Psoas muscle (tissue), 8 donors: ENCODE results near the gene PPP3CB. TPM values are rescaled to one million over a fixed set of nuclear protein-coding genes. Genes with fewer than 3 reads are reported as not detected.

ENCODE experiments used
- ATAC-seq, 4 donors: fragments of 200-7000 bp; cut with Tn5 transposase; one replicate each; pipeline ENCODE4 v1.9.1; 2020; ENCODE audit warnings: moderate library complexity in 3 of 4, mild to moderate bottlenecking in 2 of 4
- DNase-seq, 2 donors: peaks; one replicate each; pipeline ENCODE4 v3.0.0-alpha.2; 2020
- H3K27ac ChIP-seq: fragments of 200-600 bp; one replicate; pipeline ENCODE4 v1.8.0; 2022
- H3K27me3 ChIP-seq, 3 donors: fragments of 200-600 bp in 1 of 3; one replicate each; pipeline versions ENCODE4 v1.6.1 to v1.8.0; 2013 to 2022; ENCODE audit warnings: low read length in 2 of 3, mild to moderate bottlenecking in 2 of 3, moderate library complexity in 1 of 3; ENCODE audit not compliant: insufficient read depth in 3 of 3
- H3K36me3 ChIP-seq, 2 donors: fragments of 200-600 bp in 1 of 2; one replicate each; pipeline versions ENCODE4 v1.6.1 to v1.8.0; 2013 to 2022; ENCODE audit warnings: low read depth in 1 of 2, mild to moderate bottlenecking in 1 of 2, moderate library complexity in 1 of 2; ENCODE audit not compliant: insufficient read depth in 1 of 2
- H3K4me1 ChIP-seq: fragments of 200-600 bp; one replicate; pipeline ENCODE4 v1.8.0; 2022
- H3K4me3 ChIP-seq: fragments of 200-600 bp; one replicate; pipeline ENCODE4 v1.8.0; 2022; ENCODE audit warnings: mild to moderate bottlenecking
- H3K9me3 ChIP-seq: fragments of 200-600 bp; one replicate; pipeline ENCODE4 v1.8.0; 2022
- CTCF ChIP-seq: fragments of 200-600 bp; IDR thresholded peaks from one replicate; pipeline ENCODE4 v1.8.0; 2022; ENCODE audit warnings: antibody characterized with exemption
- WGBS, 3 donors: extraction: QIAGEN DNeasy Blood & Tissue Kit; methylation state at CpG; one replicate each; pipeline versions ENCODE4 v1.1.6 to v1.1.7; 2013; 5-methylcytosine and 5-hydroxymethylcytosine counted together
- intact Hi-C, 2 donors: fragments of 100-400 bp; cut with DNase I; formaldehyde crosslinking; loops; one replicate each; pipeline versions ENCODE4 v1.11.0 to v1.14.2; 2022
- polyA plus RNA-seq, 3 donors: library from polyadenylated mRNA; stranded (reverse); fragments of 200-250 nt; gene quantifications; one replicate each; pipeline ENCODE4 v1.2.3, GENCODE V29; 2013
- total RNA-seq, 4 donors: library from RNA; stranded (reverse); fragmentation: NEBNext Ultra II Directional in 2 of 4; extraction: Animal tissue kit (Norgen Biotek cat#: 25700) in 2 of 4; gene quantifications; one replicate each; pipeline versions ENCODE4 v1.2.1 to v1.2.4, GENCODE V29; 2021 to 2023
- donor health status: healthy with polysubstance abuse.
- donor health status: DM: no; HTN: no; CAD: no; lungs with moderate emphysema.
- donor health status: Bipolar disorder and iron deficiency.
- donor health status: healthy.
- donor health status: DM: yes; HTN: yes; CAD: no.
- donor health status: DM: no; HTN: no; CAD: no.
- donor health status: DM: no; HTN: no; CAD: no.
- donor health status: DM: yes; HTN: yes; CAD: no.

PPP3CB gene
- total and polyA plus RNA-seq, 7 donors, result 52.2 to 177 (median 132) TPM

- H3K4me1 ChIP-seq, result no peaks in the 10 kb centered on the region
- DNase-seq (no peak), ATAC-seq (no peak)
- H3K27ac ChIP-seq, result no peak overlapping the region
- no peaks in the 10 kb centered on the region for H3K9me3 ChIP-seq
- WGBS, 3 donors, result 94 to 100% (median 98%) methylated on average over 1 of the region's 1 CpG
- H3K4me3 ChIP-seq, result no peak overlapping the region
- no peak for TF ChIP-seq CTCF
- peaks cover 7 to 100% of the 10 kb centered on the region in 2 donors for H3K36me3 ChIP-seq
- intact Hi-C loops, result no loop called here
- H3K27me3 ChIP-seq, result no peaks in the 10 kb centered on the region
Measured at GRCh38 chr10:73503037-73503436, 7.2 kb upstream of the PPP3CB start.

GRCh38 chr10:73501651-73502050 lies 5.8 kb upstream of the PPP3CB start:
- H3K36me3 ChIP-seq, result peaks cover 7 to 98% of the 10 kb centered on the region in 2 donors
- peaks cover 6% of the 10 kb centered on the region for H3K4me1 ChIP-seq
- TF ChIP-seq CTCF, result no peak
- no peaks in the 10 kb centered on the region for H3K27me3 ChIP-seq
- ATAC-seq (no peak), DNase-seq (no peak)
- H3K27ac ChIP-seq, result no peak overlapping the region
- H3K4me3 ChIP-seq, result no peak overlapping the region
- intact Hi-C loops, result no loop called here
- no peaks in the 10 kb centered on the region for H3K9me3 ChIP-seq

- Histone ChIP-seq H3K27ac (no peak overlapping the region), H3K27me3 (no peaks in the 10 kb centered on the region), H3K36me3 (peaks cover 4 to 57% of the 10 kb centered on the region in 2 donors), H3K4me3 (no peak overlapping the region), H3K4me1 (peaks cover 29% of the 10 kb centered on the region), H3K9me3 (no peaks in the 10 kb centered on the region)
- intact Hi-C loops, result loop anchor here in 1 of 2 donors (5.0 kb wide), 2 partner anchors 85 to 250 kb away; partner anchors contain the start of genes ANXA7 and DNAJC9
- WGBS, 3 donors, result 70 to 79% (median 73%) methylated on average over 2 of the region's 2 CpGs
- no peak for ATAC-seq
- DNase-seq, result no peak
- no peak for TF ChIP-seq CTCF
Measured at GRCh38 chr10:73497623-73498022, 1.8 kb upstream of the PPP3CB start.

DNA sequence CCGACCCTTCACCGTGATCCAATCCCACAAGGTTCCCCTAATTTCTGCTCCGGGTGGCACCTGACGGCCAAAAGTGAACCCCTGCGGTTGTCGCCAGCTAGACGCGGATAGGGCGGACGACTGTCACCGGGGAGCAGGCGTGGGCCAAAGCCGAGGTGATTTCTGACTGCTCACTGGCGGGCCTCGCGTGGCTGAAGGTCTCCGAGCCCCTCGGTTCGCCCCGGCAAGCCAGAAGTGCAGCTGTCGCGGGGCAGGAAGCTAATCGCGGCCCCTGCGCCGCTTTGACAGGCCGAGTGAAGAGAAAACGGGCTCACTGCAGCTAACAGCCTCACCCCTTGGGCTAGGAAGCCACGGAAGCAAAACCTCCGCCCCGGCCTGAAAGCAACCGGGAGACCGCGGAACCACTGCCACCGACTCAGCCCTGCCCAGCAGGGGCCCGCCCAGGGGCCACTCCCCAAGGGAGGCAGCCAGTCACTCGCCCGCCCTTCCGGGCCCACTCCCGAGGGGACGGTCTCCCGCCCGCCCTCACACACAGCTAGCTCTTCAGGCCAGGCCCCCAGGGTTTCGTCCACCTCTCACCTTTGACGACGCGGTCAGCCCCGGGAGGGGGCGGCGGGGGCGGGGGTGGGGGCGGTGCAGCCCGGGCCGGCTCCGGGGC lies 469 bp downstream of the PPP3CB start:
- Histone ChIP-seq H3K27me3 (no peaks in the 10 kb centered on the region), H3K9me3 (no peaks in the 10 kb centered on the region), H3K36me3 (peaks cover 4 to 35% of the 10 kb centered on the region in 2 donors), H3K27ac (peak overlapping the region; percentile 96), H3K4me1 (peaks cover 44% of the 10 kb centered on the region), H3K4me3 (peak overlapping the region; percentile 90)
- intact Hi-C loops, result loop anchor here in 1 of 2 donors (5.0 kb wide), 2 partner anchors 83 to 248 kb away; partner anchors contain the start of genes ANXA7 and DNAJC9
- WGBS, 3 donors, result 0 to 1% (median 1%) methylated on average over 49 to 55 of the region's 55 CpGs
- TF ChIP-seq CTCF, result no peak
- DNase-seq, result peak; percentile 91 to 95
- ATAC-seq, result peak; percentile 83 to 90 (median 88)
